Trophoblast cell (in vitro differentiated cells and primary cell): ENCODE results near the gene VPS51.

Source experiments
- DNase-seq, 2 donors: peaks; one replicate each; pipeline ENCODE4 v3.0.0-alpha.2; 2016
- H2AFZ ChIP-seq: 2 replicates; pipeline ENCODE4 v1.6.1; 2013; ENCODE audit warnings: low read length, moderate library complexity, mild to moderate bottlenecking; ENCODE audit not compliant: insufficient read depth, poor library complexity
- H2AK5ac ChIP-seq: 2 replicates; pipeline ENCODE4 v1.6.1; 2013; ENCODE audit warnings: mild to moderate bottlenecking, low read length
- H2BK120ac ChIP-seq: 2 replicates; pipeline ENCODE4 v1.6.1; 2013; ENCODE audit warnings: low read length, mild to moderate bottlenecking, moderate library complexity; ENCODE audit not compliant: insufficient read depth, poor library complexity
- H2BK12ac ChIP-seq: 2 replicates; pipeline ENCODE4 v1.6.1; 2013; ENCODE audit warnings: mild to moderate bottlenecking, low read length, moderate library complexity
- H2BK5ac ChIP-seq: 2 replicates; pipeline ENCODE4 v1.6.1; 2013; ENCODE audit warnings: low read length, low read depth, moderate library complexity, mild to moderate bottlenecking; ENCODE audit not compliant: poor library complexity
- H3K14ac ChIP-seq: 2 replicates; pipeline ENCODE4 v1.6.1; 2013; ENCODE audit warnings: mild to moderate bottlenecking, low read length
- H3K18ac ChIP-seq: 2 replicates; pipeline ENCODE4 v1.6.1; 2013; ENCODE audit warnings: mild to moderate bottlenecking, low read length
- H3K23ac ChIP-seq: 2 replicates; pipeline ENCODE4 v1.6.1; 2013; ENCODE audit warnings: low read length
- H3K27ac ChIP-seq: 2 replicates; pipeline ENCODE4 v1.5.1; 2013; ENCODE audit warnings: low read depth, mild to moderate bottlenecking, inconsistent platforms, low read length, moderate library complexity
- H3K27me3 ChIP-seq: 2 replicates; pipeline ENCODE4 v1.6.1; 2013; ENCODE audit warnings: inconsistent platforms, mild to moderate bottlenecking, low read length, moderate library complexity; ENCODE audit not compliant: insufficient read depth
- H3K36me3 ChIP-seq, 2 experiments: 1 replicate in 1 of 2; 2 replicates in 1 of 2; pipeline ENCODE4 v1.6.1; 2013; ENCODE audit warnings: low read length in 2 of 2, mild to moderate bottlenecking in 2 of 2, moderate library complexity in 1 of 2; ENCODE audit not compliant: insufficient read depth in 2 of 2, control insufficient read depth in 1 of 2
- H3K4ac ChIP-seq: 2 replicates; pipeline ENCODE4 v1.6.1; 2013; ENCODE audit warnings: low read depth, mild to moderate bottlenecking, low read length, moderate library complexity
- H3K4me1 ChIP-seq, 2 experiments: 1 replicate in 1 of 2; 2 replicates in 1 of 2; pipeline ENCODE4 v1.6.1; 2013; ENCODE audit warnings: low read length in 2 of 2, mild to moderate bottlenecking in 2 of 2, moderate library complexity in 1 of 2; ENCODE audit not compliant: insufficient read depth in 2 of 2, control insufficient read depth in 1 of 2
- H3K4me2 ChIP-seq: 2 replicates; pipeline ENCODE4 v1.6.1; 2013; ENCODE audit warnings: inconsistent platforms, mild to moderate bottlenecking, low read length, moderate library complexity
- H3K4me3 ChIP-seq: 2 replicates; pipeline ENCODE4 v1.5.1; 2013; ENCODE audit warnings: mild to moderate bottlenecking, low read depth, low read length, inconsistent platforms
- H3K79me1 ChIP-seq: one replicate; pipeline ENCODE4 v1.6.1; 2013; ENCODE audit warnings: low read length
- H3K79me2 ChIP-seq: 2 replicates; pipeline ENCODE4 v1.6.1; 2013; ENCODE audit warnings: low read length, mild to moderate bottlenecking; ENCODE audit not compliant: control insufficient read depth, insufficient read depth, poor library complexity
- H3K9ac ChIP-seq: 2 replicates; pipeline ENCODE4 v1.6.1; 2013; ENCODE audit warnings: mild to moderate bottlenecking, low read length
- H3K9me3 ChIP-seq: 2 replicates; pipeline ENCODE4 v1.6.1; 2013; ENCODE audit warnings: low read depth, mild to moderate bottlenecking, control low read depth, inconsistent platforms, low read length; ENCODE audit not compliant: insufficient read depth
- H4K12ac ChIP-seq: 2 replicates; pipeline ENCODE4 v1.6.1; 2013; ENCODE audit warnings: low read depth, mild to moderate bottlenecking, low read length, moderate library complexity
- H4K8ac ChIP-seq: 2 replicates; pipeline ENCODE4 v1.6.1; 2013; ENCODE audit warnings: low read depth, mild to moderate bottlenecking, low read length, moderate library complexity
- H4K91ac ChIP-seq: one replicate; pipeline ENCODE4 v1.6.1; 2013; ENCODE audit warnings: low read depth, mild to moderate bottlenecking, low read length, moderate library complexity
- WGBS: extraction: QIAGEN DNeasy Blood & Tissue Kit; methylation state at CpG from one replicate; pipeline ENCODE4 v1.1.7; 2013; ENCODE audit warnings: missing lambda C conversion rate; ENCODE audit not compliant: insufficient read length, insufficient coverage; ENCODE audit errors: extremely low coverage; 5-methylcytosine and 5-hydroxymethylcytosine counted together

The VPS51 gene

DNA sequence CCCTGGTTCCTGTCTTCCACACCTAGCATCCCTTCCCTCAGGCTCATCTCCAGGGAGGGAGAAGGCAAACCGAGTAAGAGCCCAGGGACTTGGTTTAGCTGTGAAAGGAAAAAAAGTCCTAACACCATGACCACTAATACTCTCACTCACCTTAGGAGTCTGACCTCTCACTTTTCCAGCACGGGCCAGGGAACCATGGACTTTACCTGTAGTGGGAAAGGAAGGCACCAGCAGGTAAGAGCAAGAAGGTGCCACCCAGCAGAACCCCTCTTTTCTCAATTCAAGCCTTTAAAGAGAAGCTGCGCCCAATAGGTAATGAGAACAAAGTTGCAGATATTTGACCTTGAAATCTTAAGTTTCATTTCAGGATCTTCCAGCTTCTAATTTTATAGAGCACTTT, 24.8 kb downstream of the VPS51 start:
- H3K23ac ChIP-seq = no peak overlapping the region
- no peak overlapping the region for H3K4me3 ChIP-seq
- H3K18ac ChIP-seq = no peak overlapping the region
- H4K8ac ChIP-seq = no peak overlapping the region
- H2AK5ac ChIP-seq = no peak overlapping the region
- H3K36me3 ChIP-seq = peaks cover 40 to 50% of the 10 kb centered on the region in 2 experiments
- no peak overlapping the region for H3K27ac ChIP-seq
- peak overlapping the region; percentile 50 for H4K12ac ChIP-seq
- H3K14ac ChIP-seq = no peak overlapping the region
- H4K91ac ChIP-seq = no peak overlapping the region
- peaks cover 21% of the 10 kb centered on the region for H3K79me2 ChIP-seq
- no CpG with 5 or more reads among the region's 3 CpGs for WGBS
- no peaks in the 10 kb centered on the region for H3K9me3 ChIP-seq
- peaks cover 8 to 13% of the 10 kb centered on the region in 2 experiments for H3K4me1 ChIP-seq
- H2AFZ ChIP-seq = no peak overlapping the region
- no peak overlapping the region for H2BK120ac ChIP-seq
- H2BK12ac ChIP-seq = no peak overlapping the region
- peak overlapping the region; percentile 74 for H3K4me2 ChIP-seq
- peaks cover 15% of the 10 kb centered on the region for H3K79me1 ChIP-seq
- H3K9ac ChIP-seq = no peak overlapping the region
- H3K4ac ChIP-seq = no peak overlapping the region
- H3K27me3 ChIP-seq = no peaks in the 10 kb centered on the region
- no peak for DNase-seq
- H2BK5ac ChIP-seq = no peak overlapping the region

DNA sequence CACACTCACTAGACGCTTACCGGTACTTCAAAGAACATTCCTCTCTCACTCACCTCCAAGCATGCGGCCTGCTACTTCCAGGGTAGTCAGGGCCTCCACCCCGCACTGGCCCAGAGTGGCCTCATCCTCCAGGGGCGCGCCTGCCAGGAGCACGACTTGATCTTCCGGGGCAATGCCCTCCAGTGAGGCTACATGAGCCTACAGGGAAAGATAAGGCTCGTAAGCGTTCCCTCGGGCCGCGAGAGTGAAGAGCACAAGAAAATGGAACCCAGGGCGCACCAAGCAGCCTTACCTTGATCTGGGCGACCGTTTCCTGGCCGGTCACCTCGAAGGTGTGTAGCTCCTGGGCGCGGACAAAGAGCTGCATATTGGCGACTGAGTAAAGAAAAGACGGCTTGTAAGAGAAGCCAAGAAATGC, 25.4 kb downstream of the VPS51 start:
- Histone ChIP-seq H3K27ac (no peak overlapping the region), H2AK5ac (peak overlapping the region; percentile 5), H3K14ac (peak overlapping the region; percentile 4), H3K18ac (peak overlapping the region; percentile 4), H3K4me1 (peaks cover 4 to 9% of the 10 kb centered on the region in 2 experiments), H3K36me3 (peaks cover 40 to 50% of the 10 kb centered on the region in 2 experiments), H3K4me3 (peak overlapping the region; percentile 85), H4K91ac (peak overlapping the region; percentile 65), H3K79me1 (peaks cover 15% of the 10 kb centered on the region), H2AFZ (peak overlapping the region; percentile 0), H4K8ac (peak overlapping the region; percentile 75), H3K23ac (no peak overlapping the region), H2BK120ac (peak overlapping the region; percentile 27), H3K27me3 (no peaks in the 10 kb centered on the region), H3K4me2 (peak overlapping the region; percentile 74), H3K79me2 (peaks cover 21% of the 10 kb centered on the region), H2BK5ac (no peak overlapping the region), H4K12ac (peak overlapping the region; percentile 33), H2BK12ac (no peak overlapping the region), H3K4ac (peak overlapping the region; percentile 85), H3K9me3 (no peaks in the 10 kb centered on the region), H3K9ac (peak overlapping the region; percentile 90)
- WGBS = no CpG with 5 or more reads among the region's 22 CpGs
- peak in 1 of 2 donors; percentile 18 for DNase-seq

DNA sequence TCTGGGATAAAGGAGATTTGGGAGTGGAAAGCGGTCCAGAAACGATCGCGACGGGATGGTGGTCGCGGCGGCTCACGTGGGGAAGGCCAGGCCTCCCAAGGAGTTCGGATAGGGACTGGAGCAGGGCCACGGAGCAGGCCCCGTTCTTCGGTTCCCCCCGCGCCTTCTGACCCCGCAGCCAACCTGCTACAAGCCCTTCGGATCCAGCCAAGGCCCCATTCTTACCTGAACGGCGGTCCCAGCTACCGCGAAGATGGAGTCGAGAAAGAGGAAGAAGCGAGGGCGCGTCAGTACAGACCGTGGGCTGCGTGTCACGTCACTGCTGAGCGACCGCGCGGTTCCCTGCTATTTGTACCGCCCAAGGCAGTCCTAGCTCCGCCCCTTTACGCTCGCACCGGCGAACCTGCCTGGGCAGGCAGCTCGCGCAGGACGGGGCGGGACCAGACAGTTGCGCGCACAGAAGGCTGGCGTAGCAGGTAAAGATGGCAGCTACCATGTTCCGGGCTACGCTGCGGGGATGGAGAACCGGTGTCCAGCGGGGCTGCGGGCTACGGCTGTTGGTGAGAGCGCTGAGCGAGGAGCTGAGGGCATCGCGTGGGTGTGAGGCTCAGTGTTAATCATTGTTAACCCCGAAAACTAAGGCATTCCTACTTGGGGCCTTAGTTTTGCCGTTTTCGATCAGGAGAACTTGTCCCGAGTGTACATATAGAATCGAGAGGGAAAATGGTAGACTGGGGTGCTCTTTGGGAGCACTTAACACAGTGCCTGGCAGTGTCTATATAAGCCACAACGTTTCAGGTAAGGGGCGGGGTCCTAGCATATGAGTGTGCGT, 26.1 kb downstream of the VPS51 start, which contains the start of the genes FAU and MRPL49:
Gene FAU, minus strand, starts transcription at position 270 of the 832 bp plus-strand sequence. CDS start 321 bp downstream, outside the sequence.
Gene MRPL49, plus strand, starts transcription at position 457 of the 832 bp plus-strand sequence. Its CDS starts 26 bp downstream, at position 483.
- no peak within 1 kb of the TSS for H2BK12ac ChIP-seq
- peaks cover 15% of the 10 kb centered on the region for H3K79me2 ChIP-seq
- H3K18ac ChIP-seq = peak within 1 kb of the TSS; percentile 71
- no peaks in the 10 kb centered on the region for H3K9me3 ChIP-seq
- H2BK120ac ChIP-seq = peak within 1 kb of the TSS; percentile 53
- no peaks in the 10 kb centered on the region for H3K27me3 ChIP-seq
- H2AK5ac ChIP-seq = peak within 1 kb of the TSS; percentile 85
- H2AFZ ChIP-seq = peak within 1 kb of the TSS; percentile 56
- peak within 1 kb of the TSS; percentile 85 for H3K4ac ChIP-seq
- H3K4me1 ChIP-seq = peaks cover 0 to 5% of the 10 kb centered on the region in 2 experiments
- H4K91ac ChIP-seq = peak within 1 kb of the TSS; percentile 91
- H3K23ac ChIP-seq = no peak within 1 kb of the TSS
- DNase-seq = peak; percentile 99
- peak within 1 kb of the TSS; percentile 65 for H2BK5ac ChIP-seq
- peak within 1 kb of the TSS; percentile 84 for H3K14ac ChIP-seq
- peaks cover 46 to 56% of the 10 kb centered on the region in 2 experiments for H3K36me3 ChIP-seq
- peak within 1 kb of the TSS; percentile 85 for H3K4me3 ChIP-seq
- peak within 1 kb of the TSS; percentile 74 for H3K4me2 ChIP-seq
- peak within 1 kb of the TSS; percentile 78 for H4K8ac ChIP-seq
- peaks cover 12% of the 10 kb centered on the region for H3K79me1 ChIP-seq
- peak within 1 kb of the TSS; percentile 72 for H4K12ac ChIP-seq
- peak within 1 kb of the TSS; percentile 90 for H3K9ac ChIP-seq
- H3K27ac ChIP-seq = peak within 1 kb of the TSS; percentile 80
- WGBS = no CpG with 5 or more reads among the region's 64 CpGs

DNA sequence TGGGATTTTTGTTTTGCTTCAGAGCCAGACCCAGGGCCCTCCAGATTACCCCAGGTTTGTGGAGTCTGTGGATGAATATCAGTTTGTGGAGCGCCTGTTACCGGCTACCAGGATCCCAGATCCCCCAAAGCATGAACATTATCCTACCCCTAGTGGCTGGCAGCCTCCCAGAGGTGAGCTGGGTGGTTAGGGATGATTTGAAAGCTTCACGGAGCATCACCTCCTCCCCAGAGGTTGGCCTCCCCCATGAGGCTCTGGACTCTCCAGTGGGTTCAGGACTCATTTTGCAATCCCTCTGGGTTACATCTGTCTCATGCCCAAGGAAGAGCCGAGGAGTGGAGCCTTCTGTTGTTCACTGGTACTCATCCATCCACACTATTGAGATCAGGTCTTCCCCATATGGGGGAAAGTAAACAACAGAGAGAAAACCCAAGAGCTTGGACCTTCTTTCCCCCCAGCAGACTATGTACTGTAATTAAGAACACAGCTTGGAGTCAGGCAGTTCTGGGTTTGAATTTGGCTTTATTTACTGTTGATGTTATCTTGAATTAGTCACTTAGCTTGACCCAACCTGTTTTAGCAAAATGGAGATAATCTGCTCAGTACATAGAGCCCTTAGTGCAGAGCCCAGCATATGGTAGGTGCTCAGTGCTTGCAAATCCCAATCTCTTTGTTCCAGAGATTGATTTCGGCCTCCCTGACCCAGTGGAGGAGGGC, 28.6 kb downstream of the VPS51 start:
- Histone ChIP-seq H3K4me2 (no peak overlapping the region), H2BK12ac (no peak overlapping the region), H3K14ac (no peak overlapping the region), H2AK5ac (no peak overlapping the region), H2AFZ (no peak overlapping the region), H3K4ac (peak overlapping the region; percentile 28), H3K9ac (no peak overlapping the region), H4K91ac (no peak overlapping the region), H2BK5ac (no peak overlapping the region), H2BK120ac (no peak overlapping the region), H3K18ac (no peak overlapping the region), H3K79me2 (peaks cover 11% of the 10 kb centered on the region), H4K8ac (no peak overlapping the region), H3K27me3 (no peaks in the 10 kb centered on the region), H3K27ac (no peak overlapping the region), H3K36me3 (peaks cover 58 to 65% of the 10 kb centered on the region in 2 experiments), H3K23ac (no peak overlapping the region), H3K79me1 (peaks cover 8% of the 10 kb centered on the region), H3K4me3 (peak overlapping the region; percentile 16), H3K9me3 (no peaks in the 10 kb centered on the region), H4K12ac (no peak overlapping the region), H3K4me1 (peaks cover 0 to 5% of the 10 kb centered on the region in 2 experiments)
- DNase-seq = no peak
- WGBS = no CpG with 5 or more reads among the region's 5 CpGs
